Measurements from ENCODE around the gene CFAP20. TPM values are rescaled to one million over a fixed set of nuclear protein-coding genes. Genes with fewer than 3 reads are reported as not detected.
"Not testable (repeated sequence)": the region's sequence is repeated elsewhere in the genome, so short reads cannot be mapped to it uniquely, and the experiment has no call there.

The CFAP20 gene
- total RNA-seq, 2 experiments from 2014 or later: 40.7 to 46.7 TPM

DNA sequence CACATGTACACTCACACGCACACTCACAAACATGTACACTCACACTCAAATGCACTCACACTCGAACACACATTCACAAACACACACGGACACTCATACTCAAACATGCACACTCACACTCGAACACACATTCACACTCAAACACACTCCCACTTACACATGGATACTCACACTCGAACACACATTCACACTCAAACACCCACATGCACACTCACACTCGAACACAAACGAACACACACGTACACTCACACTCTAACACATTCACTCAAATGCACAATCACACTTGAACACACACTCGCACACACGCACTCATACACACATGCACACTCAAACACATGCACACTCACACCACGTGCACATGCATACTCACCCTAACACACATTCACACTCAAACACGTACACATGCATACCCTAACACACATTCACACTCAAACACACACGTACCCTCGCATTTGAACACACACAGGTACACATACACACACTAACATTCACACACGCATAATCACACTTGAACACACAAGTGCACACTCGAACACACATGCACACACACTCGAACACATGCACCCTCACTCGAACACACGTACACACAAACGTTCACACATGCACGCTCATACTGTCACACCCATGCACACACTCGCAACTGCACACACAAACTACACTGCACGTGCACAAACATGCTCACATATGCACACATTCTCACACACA is 41.8 kb downstream of the CFAP20 start:
- Mint-ChIP-seq H3K9me3 (no peaks in the 10 kb centered on the region), H3K36me3 (ENCODE audit: low read depth) (no peaks in the 10 kb centered on the region), H3K27ac (no peak overlapping the region), H3K4me3 (no peak overlapping the region), H3K27me3 (no peaks in the 10 kb centered on the region), H3K4me1 (no peaks in the 10 kb centered on the region)
- CTCF ChIA-PET: no interaction called here
- DNase-seq: no peak
- POLR2A ChIA-PET: no interaction called here

GRCh38 chr16:58086381-58087208 is 42.6 kb downstream of the CFAP20 start:
- H3K9me3 Mint-ChIP-seq: no peaks in the 10 kb centered on the region
- no peaks in the 10 kb centered on the region for H3K27me3 Mint-ChIP-seq
- no peaks in the 10 kb centered on the region for H3K4me1 Mint-ChIP-seq
- CTCF ChIA-PET: interaction anchor here (1.0 kb wide), 1 partner anchor 11 kb away, joined by 4 read pairs; no protein-coding TSS in a partner anchor
- no peak for DNase-seq
- no peak overlapping the region for H3K4me3 Mint-ChIP-seq
- POLR2A ChIA-PET: no interaction called here
- H3K36me3 Mint-ChIP-seq (ENCODE audit: low read depth): no peaks in the 10 kb centered on the region
- H3K27ac Mint-ChIP-seq: no peak overlapping the region

- ChIA-PET POLR2A (no interaction called here), CTCF (interaction anchor here (1.0 kb wide), 1 partner anchor 12 kb away, joined by 4 read pairs; no protein-coding TSS in a partner anchor)
- Mint-ChIP-seq H3K4me1 (no peaks in the 10 kb centered on the region), H3K9me3 (no peaks in the 10 kb centered on the region), H3K27ac (no peak overlapping the region), H3K27me3 (no peaks in the 10 kb centered on the region), H3K4me3 (no peak overlapping the region), H3K36me3 (ENCODE audit: low read depth) (no peaks in the 10 kb centered on the region)
- DNase-seq: no peak
These were observed 43.5 kb downstream of the CFAP20 start for GRCh38 chr16:58085584-58086251.

DNA sequence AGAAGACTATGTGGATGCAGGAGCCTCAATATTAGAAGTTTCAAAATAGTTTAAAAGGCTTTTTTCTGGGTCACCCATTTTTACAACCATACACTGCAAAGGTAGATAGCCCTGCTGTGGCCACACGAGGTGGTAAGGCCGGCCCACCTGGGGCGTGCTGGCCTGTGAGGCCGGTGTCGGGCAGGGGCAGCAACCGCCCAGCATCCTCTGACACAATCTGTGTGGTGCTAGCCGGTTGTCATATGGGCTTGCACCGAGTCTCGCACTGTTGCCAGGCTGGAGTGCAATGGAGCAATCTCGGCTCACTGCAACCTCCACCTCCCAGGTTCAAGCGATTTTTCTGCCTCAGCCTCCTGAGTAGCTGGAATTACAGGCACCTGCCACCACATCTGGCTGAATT is 44.0 kb downstream of the CFAP20 start:
- Mint-ChIP-seq H3K36me3 (ENCODE audit: low read depth) (no peaks in the 10 kb centered on the region), H3K4me1 (no peaks in the 10 kb centered on the region), H3K4me3 (no peak overlapping the region), H3K27ac (no peak overlapping the region), H3K27me3 (no peaks in the 10 kb centered on the region), H3K9me3 (no peaks in the 10 kb centered on the region)
- POLR2A ChIA-PET: no interaction called here
- CTCF ChIA-PET: no interaction called here
- no peak for DNase-seq

DNA sequence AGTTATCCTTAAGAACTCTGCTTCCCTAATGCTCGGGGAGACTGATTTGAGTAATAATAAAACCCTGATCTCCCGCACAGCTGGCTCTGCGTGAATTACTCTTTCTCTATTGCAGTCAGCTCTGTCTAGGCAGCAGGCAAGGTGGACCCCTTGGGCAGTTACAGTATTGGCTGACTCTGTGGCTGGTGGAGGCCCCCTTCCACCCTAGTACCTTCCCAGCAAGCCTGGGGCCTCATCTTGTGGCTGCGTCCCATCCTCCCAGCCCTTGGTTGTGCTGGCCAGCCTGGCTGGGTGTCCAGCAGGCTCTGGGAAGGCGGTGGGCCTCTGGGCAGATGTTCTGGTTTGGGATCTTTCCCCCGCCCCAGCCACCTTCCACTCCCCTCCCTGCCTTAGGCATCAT is 44.5 kb downstream of the CFAP20 start:
- Mint-ChIP-seq H3K36me3 (ENCODE audit: low read depth) (no peaks in the 10 kb centered on the region), H3K4me3 (no peak overlapping the region), H3K9me3 (no peaks in the 10 kb centered on the region), H3K27ac (no peak overlapping the region), H3K4me1 (no peaks in the 10 kb centered on the region), H3K27me3 (no peaks in the 10 kb centered on the region)
- no peak for DNase-seq
- CTCF ChIA-PET: no interaction called here
- POLR2A ChIA-PET: no interaction called here

- POLR2A ChIA-PET: interaction anchor here (0.6 kb wide), 1 partner anchor 661 kb away, joined by 3 read pairs; no protein-coding TSS in a partner anchor
- Mint-ChIP-seq H3K36me3 (ENCODE audit: low read depth) (no peaks in the 10 kb centered on the region), H3K9me3 (no peaks in the 10 kb centered on the region)
These were observed 46.8 kb downstream of the CFAP20 start for GRCh38 chr16:58082381-58082780.

DNA sequence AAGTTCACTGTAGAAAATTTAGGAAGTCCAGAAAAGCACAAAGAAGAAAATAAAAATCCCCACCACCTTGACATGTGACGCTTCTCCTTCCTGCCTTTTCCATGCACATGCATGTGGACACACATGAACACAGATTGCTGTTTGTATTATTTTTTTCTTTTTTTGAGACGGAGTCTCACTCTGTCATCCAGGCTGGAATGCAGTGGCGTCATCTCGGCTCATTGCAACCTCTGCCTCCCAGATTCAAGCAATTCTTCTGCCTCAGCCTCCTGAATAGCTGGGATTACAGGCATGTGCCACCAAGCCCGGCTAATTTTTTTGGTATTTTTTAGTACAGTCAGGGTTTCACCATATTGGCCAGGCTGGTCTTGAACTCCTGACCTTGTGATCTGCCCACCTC is 48.5 kb downstream of the CFAP20 start:
- H3K27me3 Mint-ChIP-seq; POLR2A ChIA-PET; H3K36me3 Mint-ChIP-seq (ENCODE audit: low read depth); DNase-seq; H3K9me3 Mint-ChIP-seq; H3K27ac Mint-ChIP-seq; CTCF ChIA-PET; H3K4me3 Mint-ChIP-seq; H3K4me1 Mint-ChIP-seq: not testable (repeated sequence)

More at GRCh38 chr16:58082381-58082780, 46.8 kb downstream of the CFAP20 start:
- Mint-ChIP-seq H3K27ac (no peak overlapping the region), H3K4me1 (no peaks in the 10 kb centered on the region), H3K27me3 (no peaks in the 10 kb centered on the region), H3K4me3 (no peak overlapping the region)
- CTCF ChIA-PET: interaction anchor here (0.9 to 1.0 kb wide), 2 partner anchors 9 to 18 kb away, joined by 3 read pairs; no protein-coding TSS in a partner anchor
- DNase-seq: no peak

GRCh38 chr16:58077796-58078195 is 51.4 kb downstream of the CFAP20 start:
- no peaks in the 10 kb centered on the region for H3K36me3 Mint-ChIP-seq (ENCODE audit: low read depth)
- no peaks in the 10 kb centered on the region for H3K27me3 Mint-ChIP-seq
- H3K4me1 Mint-ChIP-seq: no peaks in the 10 kb centered on the region
- H3K4me3 Mint-ChIP-seq: no peak overlapping the region
- CTCF ChIA-PET: no interaction called here
- no peaks in the 10 kb centered on the region for H3K9me3 Mint-ChIP-seq
- no peak overlapping the region for H3K27ac Mint-ChIP-seq
- no peak for DNase-seq
- POLR2A ChIA-PET: no interaction called here

DNA sequence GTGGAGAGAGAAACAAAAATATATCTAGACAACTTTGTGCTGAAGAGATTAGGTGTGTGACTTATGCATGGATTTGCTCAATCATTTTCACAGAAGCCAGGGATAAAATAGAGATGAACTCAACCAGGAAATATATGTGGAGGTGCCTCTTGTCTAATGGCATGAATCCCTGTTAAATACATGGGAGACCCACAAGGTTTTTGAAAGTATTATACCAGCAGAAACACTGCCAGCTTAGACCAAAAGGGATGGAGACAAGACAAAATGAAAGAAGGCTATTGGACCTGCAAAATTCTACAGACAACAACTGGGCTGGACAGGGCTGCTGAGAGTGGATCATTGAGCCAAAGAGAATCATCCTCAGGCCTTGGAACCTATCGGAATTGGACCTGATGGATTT is 52.7 kb downstream of the CFAP20 start:
- H3K4me3 Mint-ChIP-seq: no peak overlapping the region
- CTCF ChIA-PET: no interaction called here
- no peaks in the 10 kb centered on the region for H3K4me1 Mint-ChIP-seq

GRCh38 chr16:58074657-58075056 is 54.5 kb downstream of the CFAP20 start:
- POLR2A ChIA-PET: no interaction called here
- Mint-ChIP-seq H3K36me3 (ENCODE audit: low read depth) (no peaks in the 10 kb centered on the region), H3K27ac (no peak overlapping the region), H3K4me1 (no peaks in the 10 kb centered on the region), H3K27me3 (no peaks in the 10 kb centered on the region), H3K4me3 (no peak overlapping the region), H3K9me3 (no peaks in the 10 kb centered on the region)
- no peak for DNase-seq
- CTCF ChIA-PET: no interaction called here

More for the DNA sequence above, 52.7 kb downstream of the CFAP20 start:
- no peaks in the 10 kb centered on the region for H3K36me3 Mint-ChIP-seq (ENCODE audit: low read depth)
- no peak overlapping the region for H3K27ac Mint-ChIP-seq
- DNase-seq: no peak
- H3K27me3 Mint-ChIP-seq: no peaks in the 10 kb centered on the region
- POLR2A ChIA-PET: no interaction called here
- H3K9me3 Mint-ChIP-seq: no peaks in the 10 kb centered on the region

GRCh38 chr16:58073086-58073485 is 56.1 kb downstream of the CFAP20 start:
- H3K36me3 Mint-ChIP-seq (ENCODE audit: low read depth); CTCF ChIA-PET: not testable (repeated sequence)

GRCh38 chr16:58072134-58072533 is 57.0 kb downstream of the CFAP20 start:
- H3K36me3 Mint-ChIP-seq (ENCODE audit: low read depth); H3K4me3 Mint-ChIP-seq; H3K9me3 Mint-ChIP-seq; H3K27ac Mint-ChIP-seq; DNase-seq; H3K27me3 Mint-ChIP-seq; H3K4me1 Mint-ChIP-seq: not testable (repeated sequence)
- ChIA-PET POLR2A (interaction anchor here (0.7 kb wide), 1 partner anchor 536 kb away, joined by 3 read pairs; no protein-coding TSS in a partner anchor), CTCF (interaction anchor here (0.6 kb wide), 1 partner anchor 157 kb away, joined by 3 read pairs; no protein-coding TSS in a partner anchor)

More at GRCh38 chr16:58073086-58073485, 56.1 kb downstream of the CFAP20 start:
- not testable (repeated sequence) for H3K27ac Mint-ChIP-seq, H3K4me1 Mint-ChIP-seq, DNase-seq, H3K4me3 Mint-ChIP-seq, H3K9me3 Mint-ChIP-seq, H3K27me3 Mint-ChIP-seq
- POLR2A ChIA-PET: interaction anchor here (0.6 kb wide), 1 partner anchor 252 kb away, joined by 3 read pairs; no protein-coding TSS in a partner anchor

GRCh38 chr16:58070585-58070984 is 58.6 kb downstream of the CFAP20 start:
- no peak for DNase-seq
- H3K27me3 Mint-ChIP-seq: no peaks in the 10 kb centered on the region
- H3K4me1 Mint-ChIP-seq: no peaks in the 10 kb centered on the region
- no peaks in the 10 kb centered on the region for H3K36me3 Mint-ChIP-seq (ENCODE audit: low read depth)
- no peak overlapping the region for H3K27ac Mint-ChIP-seq
- H3K4me3 Mint-ChIP-seq: no peak overlapping the region
- CTCF ChIA-PET: no interaction called here
- H3K9me3 Mint-ChIP-seq: no peaks in the 10 kb centered on the region
- POLR2A ChIA-PET: no interaction called here
